C4-2B (cell line): ENCODE data around the gene PDE4D.

Experiments used
- ZFX ChIP-seq: fragments of 450-650 bp; IDR thresholded peaks from 2 replicates; pipeline ENCODE4 v1.6.1; 2017
- TF ChIP-seq, protein P1 (sequence below): fragments of 450-650 bp; conservative IDR thresholded peaks from 2 replicates; pipeline ENCODE4 v1.5.1; 2017; ENCODE audit warnings: mild to moderate bottlenecking

DNA sequence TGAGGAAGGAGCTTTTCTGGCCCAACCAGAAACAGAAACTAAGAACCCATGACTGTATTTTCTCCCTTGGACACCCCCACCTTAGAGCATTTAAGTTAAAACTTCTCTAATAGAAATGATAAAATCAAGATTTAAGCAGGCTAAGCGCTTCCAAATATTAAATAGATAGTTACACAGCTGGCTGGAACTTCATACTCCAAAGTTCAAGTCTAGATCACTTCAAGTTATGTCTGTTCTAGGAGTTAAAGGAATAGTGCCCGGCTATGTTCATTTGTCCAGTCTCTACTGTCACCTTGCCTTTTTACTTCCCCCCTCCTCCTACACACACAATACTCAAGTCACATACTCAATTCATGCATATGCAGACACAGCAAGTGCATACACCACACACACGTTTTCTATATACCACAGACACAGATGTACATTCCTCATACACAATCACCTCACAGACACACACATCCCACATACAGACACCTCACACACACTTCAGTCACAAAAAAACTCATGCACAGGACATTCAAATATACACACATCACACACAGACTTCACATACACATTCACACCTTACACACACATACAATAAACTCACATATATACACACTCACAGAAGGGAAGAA lies 237.7 kb downstream of the PDE4D start:
- TF ChIP-seq, protein P1, sequence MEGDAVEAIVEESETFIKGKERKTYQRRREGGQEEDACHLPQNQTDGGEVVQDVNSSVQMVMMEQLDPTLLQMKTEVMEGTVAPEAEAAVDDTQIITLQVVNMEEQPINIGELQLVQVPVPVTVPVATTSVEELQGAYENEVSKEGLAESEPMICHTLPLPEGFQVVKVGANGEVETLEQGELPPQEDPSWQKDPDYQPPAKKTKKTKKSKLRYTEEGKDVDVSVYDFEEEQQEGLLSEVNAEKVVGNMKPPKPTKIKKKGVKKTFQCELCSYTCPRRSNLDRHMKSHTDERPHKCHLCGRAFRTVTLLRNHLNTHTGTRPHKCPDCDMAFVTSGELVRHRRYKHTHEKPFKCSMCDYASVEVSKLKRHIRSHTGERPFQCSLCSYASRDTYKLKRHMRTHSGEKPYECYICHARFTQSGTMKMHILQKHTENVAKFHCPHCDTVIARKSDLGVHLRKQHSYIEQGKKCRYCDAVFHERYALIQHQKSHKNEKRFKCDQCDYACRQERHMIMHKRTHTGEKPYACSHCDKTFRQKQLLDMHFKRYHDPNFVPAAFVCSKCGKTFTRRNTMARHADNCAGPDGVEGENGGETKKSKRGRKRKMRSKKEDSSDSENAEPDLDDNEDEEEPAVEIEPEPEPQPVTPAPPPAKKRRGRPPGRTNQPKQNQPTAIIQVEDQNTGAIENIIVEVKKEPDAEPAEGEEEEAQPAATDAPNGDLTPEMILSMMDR, result no peak
- TF ChIP-seq ZFX, result no peak
